ENCODE measurements around the gene FAM20B.
A peak's percentile ranks its signal among the peaks of the same experiment; 100 is the strongest.

The FAM20B gene

DNA sequence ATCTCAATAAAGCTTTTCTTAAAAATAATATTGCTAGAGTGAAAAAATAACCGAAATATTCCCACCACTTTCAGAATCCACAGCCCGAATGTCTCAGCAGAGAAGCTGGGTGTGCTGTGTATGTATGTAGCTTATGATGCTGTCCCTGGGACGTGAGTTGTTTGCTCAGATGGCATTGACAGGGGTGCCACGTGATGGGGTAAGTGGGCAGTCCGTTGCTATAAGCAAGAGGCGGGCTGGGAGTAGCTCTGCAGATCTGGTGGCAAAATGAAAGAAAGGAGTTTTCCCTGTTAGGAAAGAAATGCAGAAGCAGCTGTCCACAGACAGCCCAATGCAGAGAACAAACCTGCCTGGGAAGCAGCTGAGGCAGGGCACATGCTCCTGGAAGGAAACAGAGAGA is 3.8 kb upstream of the FAM20B start:
- Histone ChIP-seq H3K27ac (replicated peaks) (no peak overlapping the region), H3K4me3 (replicated peaks; ENCODE audit: insufficient read depth, low read length) (no peak overlapping the region), H3K27me3 (ENCODE audit: insufficient read depth, poor library complexity, severe bottlenecking) (no peaks in the 10 kb centered on the region)
- peak in 1 of 2 experiments; percentile 27 for DNase-seq (ENCODE audit: low read depth in 1 of 2, low spot score in 1 of 2)
- TF ChIP-seq POLR2AphosphoS5 (IDR thresholded peaks at IDR 0.05; ENCODE audit: low read depth) (no peak), GABPA (IDR thresholded peaks at IDR 0.05; ENCODE audit: low read depth) (no peak), CTCF (IDR thresholded peaks at IDR 0.05; ENCODE audit: insufficient read depth, low read length) (no peak), SPI1 (IDR thresholded peaks at IDR 0.05; ENCODE audit: borderline replicate concordance, low read depth) (no peak)
- TF ChIP-seq, protein P1, sequence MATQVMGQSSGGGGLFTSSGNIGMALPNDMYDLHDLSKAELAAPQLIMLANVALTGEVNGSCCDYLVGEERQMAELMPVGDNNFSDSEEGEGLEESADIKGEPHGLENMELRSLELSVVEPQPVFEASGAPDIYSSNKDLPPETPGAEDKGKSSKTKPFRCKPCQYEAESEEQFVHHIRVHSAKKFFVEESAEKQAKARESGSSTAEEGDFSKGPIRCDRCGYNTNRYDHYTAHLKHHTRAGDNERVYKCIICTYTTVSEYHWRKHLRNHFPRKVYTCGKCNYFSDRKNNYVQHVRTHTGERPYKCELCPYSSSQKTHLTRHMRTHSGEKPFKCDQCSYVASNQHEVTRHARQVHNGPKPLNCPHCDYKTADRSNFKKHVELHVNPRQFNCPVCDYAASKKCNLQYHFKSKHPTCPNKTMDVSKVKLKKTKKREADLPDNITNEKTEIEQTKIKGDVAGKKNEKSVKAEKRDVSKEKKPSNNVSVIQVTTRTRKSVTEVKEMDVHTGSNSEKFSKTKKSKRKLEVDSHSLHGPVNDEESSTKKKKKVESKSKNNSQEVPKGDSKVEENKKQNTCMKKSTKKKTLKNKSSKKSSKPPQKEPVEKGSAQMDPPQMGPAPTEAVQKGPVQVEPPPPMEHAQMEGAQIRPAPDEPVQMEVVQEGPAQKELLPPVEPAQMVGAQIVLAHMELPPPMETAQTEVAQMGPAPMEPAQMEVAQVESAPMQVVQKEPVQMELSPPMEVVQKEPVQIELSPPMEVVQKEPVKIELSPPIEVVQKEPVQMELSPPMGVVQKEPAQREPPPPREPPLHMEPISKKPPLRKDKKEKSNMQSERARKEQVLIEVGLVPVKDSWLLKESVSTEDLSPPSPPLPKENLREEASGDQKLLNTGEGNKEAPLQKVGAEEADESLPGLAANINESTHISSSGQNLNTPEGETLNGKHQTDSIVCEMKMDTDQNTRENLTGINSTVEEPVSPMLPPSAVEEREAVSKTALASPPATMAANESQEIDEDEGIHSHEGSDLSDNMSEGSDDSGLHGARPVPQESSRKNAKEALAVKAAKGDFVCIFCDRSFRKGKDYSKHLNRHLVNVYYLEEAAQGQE (IDR thresholded peaks at IDR 0.05; ENCODE audit: insufficient replicate concordance, low read depth) = no peak

DNA sequence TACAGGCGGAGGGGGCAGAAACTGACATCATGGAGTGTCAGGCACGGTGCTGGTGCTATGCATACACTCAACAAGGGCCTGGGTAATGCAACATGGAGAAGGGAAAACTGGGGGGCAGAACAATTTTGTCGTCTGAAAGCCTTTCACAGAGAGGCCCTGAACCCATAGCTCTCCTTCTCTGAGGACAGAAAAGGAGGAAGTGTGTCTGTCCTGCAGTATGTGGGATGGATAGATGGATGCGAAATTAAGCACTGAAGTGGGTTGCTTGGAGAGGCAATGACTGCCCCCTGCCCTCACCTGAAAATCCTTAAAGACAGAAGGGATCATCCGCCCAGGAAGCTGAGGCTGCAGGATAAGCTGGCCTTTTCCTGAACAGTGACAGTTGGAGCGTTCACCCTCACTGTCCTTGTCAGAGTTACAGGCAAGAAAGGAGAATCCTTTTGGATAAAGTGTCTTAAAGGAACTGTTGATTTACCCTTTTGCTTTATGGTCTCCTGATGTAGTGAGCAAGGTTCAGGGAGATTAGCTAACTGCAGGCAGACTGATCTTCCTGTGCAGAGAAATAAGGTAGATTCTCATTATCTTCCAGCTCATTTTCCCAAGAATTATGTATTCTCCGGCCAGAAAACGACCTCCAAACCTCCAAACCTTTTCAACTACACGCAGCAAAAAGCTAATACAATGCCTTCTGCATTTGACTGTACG is 1.6 kb upstream of the FAM20B start:
- H3K27ac ChIP-seq (replicated peaks) = no peak overlapping the region
- H3K4me3 ChIP-seq (replicated peaks; ENCODE audit: insufficient read depth, low read length) = no peak overlapping the region
- no peak for DNase-seq (ENCODE audit: low read depth in 1 of 2, low spot score in 1 of 2)
- TF ChIP-seq SPI1 (IDR thresholded peaks at IDR 0.05; ENCODE audit: borderline replicate concordance, low read depth) = peak; percentile 63; the same call in 1 of the 2 replicates
- TF ChIP-seq GABPA (IDR thresholded peaks at IDR 0.05; ENCODE audit: low read depth) = no peak
- no peaks in the 10 kb centered on the region for H3K27me3 ChIP-seq (ENCODE audit: insufficient read depth, poor library complexity, severe bottlenecking)

GRCh38 chr1:179025975-179026812 is 500 bp downstream of the FAM20B start:
- peak overlapping the region; percentile 96 for H3K27ac ChIP-seq (replicated peaks)
- H3K4me3 ChIP-seq (replicated peaks; ENCODE audit: insufficient read depth, low read length) = peak overlapping the region; percentile 74
- peak; percentile 52 to 72 for DNase-seq (ENCODE audit: low read depth in 1 of 2, low spot score in 1 of 2)
- peak; percentile 58 for TF ChIP-seq POLR2AphosphoS5 (IDR thresholded peaks at IDR 0.05; ENCODE audit: low read depth)
- TF ChIP-seq, protein P1 (IDR thresholded peaks at IDR 0.05; ENCODE audit: insufficient replicate concordance, low read depth) = peak; percentile 45
- 0 out of 2 replicates have a peak, but pooled peaks have one; percentile 10 for TF ChIP-seq GABPA (IDR thresholded peaks at IDR 0.05; ENCODE audit: low read depth)
- TF ChIP-seq CTCF (IDR thresholded peaks at IDR 0.05; ENCODE audit: insufficient read depth, low read length) = no peak
- no peak for TF ChIP-seq SPI1 (IDR thresholded peaks at IDR 0.05; ENCODE audit: borderline replicate concordance, low read depth)
- H3K27me3 ChIP-seq (ENCODE audit: insufficient read depth, poor library complexity, severe bottlenecking) = no peaks in the 10 kb centered on the region
